Measurements from ENCODE around the gene PLD3.
"Not testable (repeated sequence)": the region's sequence is repeated elsewhere in the genome, so short reads cannot be mapped to it uniquely, and the experiment has no call there.

The PLD3 gene

GRCh38 chr19:40387155-40387554, 38.7 kb downstream of the PLD3 start:
- no peak for DNase-seq (ENCODE audit: low read depth in 1 of 2, low spot score in 1 of 2)

- no peak for DNase-seq (ENCODE audit: low read depth in 1 of 2, low spot score in 1 of 2)
Measured at GRCh38 chr19:40388481-40388880, 40.0 kb downstream of the PLD3 start.

- no peak for DNase-seq (ENCODE audit: low read depth in 1 of 2, low spot score in 1 of 2)
Measured at GRCh38 chr19:40389404-40390083, 41.0 kb downstream of the PLD3 start.

GRCh38 chr19:40390084-40390742, 41.7 kb downstream of the PLD3 start, which contains the start of gene HIPK4:
Gene HIPK4 (minus strand): TSS chr19:40390181. CDS start chr19:40389902, 279 bp downstream.
- DNase-seq (ENCODE audit: low read depth in 1 of 2, low spot score in 1 of 2), result no peak

GRCh38 chr19:40392123-40392522, 43.6 kb downstream of the PLD3 start:
- DNase-seq (ENCODE audit: low read depth in 1 of 2, low spot score in 1 of 2), result no peak

- no peak for DNase-seq (ENCODE audit: low read depth in 1 of 2, low spot score in 1 of 2)
Measured at GRCh38 chr19:40392894-40393517, 44.5 kb downstream of the PLD3 start.

- DNase-seq (ENCODE audit: low read depth in 1 of 2, low spot score in 1 of 2), result no peak
Measured at GRCh38 chr19:40393894-40394815, 45.7 kb downstream of the PLD3 start.

GRCh38 chr19:40394816-40395210, 46.3 kb downstream of the PLD3 start:
- DNase-seq (ENCODE audit: low read depth in 1 of 2, low spot score in 1 of 2), result no peak

GRCh38 chr19:40395956-40396355, 47.5 kb downstream of the PLD3 start:
- no peak for DNase-seq (ENCODE audit: low read depth in 1 of 2, low spot score in 1 of 2)

GRCh38 chr19:40396886-40397567, 48.5 kb downstream of the PLD3 start:
- no peak for DNase-seq (ENCODE audit: low read depth in 1 of 2, low spot score in 1 of 2)

- no peak for DNase-seq (ENCODE audit: low read depth in 1 of 2, low spot score in 1 of 2)
Measured at GRCh38 chr19:40397568-40397906, 49.0 kb downstream of the PLD3 start.

GRCh38 chr19:40398417-40399131, 50.1 kb downstream of the PLD3 start:
- peak; percentile 23 to 58 for DNase-seq (ENCODE audit: low read depth in 1 of 2, low spot score in 1 of 2)

- DNase-seq (ENCODE audit: low read depth in 1 of 2, low spot score in 1 of 2), result no peak
Measured at GRCh38 chr19:40400559-40400958, 52.1 kb downstream of the PLD3 start.

GRCh38 chr19:40403262-40403984, 54.9 kb downstream of the PLD3 start:
- peak; percentile 49 to 64 for DNase-seq (ENCODE audit: low read depth in 1 of 2, low spot score in 1 of 2)

GRCh38 chr19:40407714-40408597, 59.5 kb downstream of the PLD3 start:
- no peak for DNase-seq (ENCODE audit: low read depth in 1 of 2, low spot score in 1 of 2)

- not testable (repeated sequence) for DNase-seq (ENCODE audit: low read depth in 1 of 2, low spot score in 1 of 2)
Measured at GRCh38 chr19:40408598-40408925, 60.1 kb downstream of the PLD3 start.

- no peak for DNase-seq (ENCODE audit: low read depth in 1 of 2, low spot score in 1 of 2)
Measured at GRCh38 chr19:40410030-40410389, 61.5 kb downstream of the PLD3 start.

- no peak for DNase-seq (ENCODE audit: low read depth in 1 of 2, low spot score in 1 of 2)
Measured at GRCh38 chr19:40411125-40411842, 62.8 kb downstream of the PLD3 start.

All from activated CD4-positive, alpha-beta T cell treated with anti-CD3 and anti-CD28 coated beads, Interleukin-2, amount 50 U/mL, for 24 hours (primary cell).